ENCODE measurements around the gene RMDN2. TPM values are rescaled to one million over a fixed set of nuclear protein-coding genes. Genes with fewer than 3 reads are reported as not detected.

RMDN2 gene, protein sequence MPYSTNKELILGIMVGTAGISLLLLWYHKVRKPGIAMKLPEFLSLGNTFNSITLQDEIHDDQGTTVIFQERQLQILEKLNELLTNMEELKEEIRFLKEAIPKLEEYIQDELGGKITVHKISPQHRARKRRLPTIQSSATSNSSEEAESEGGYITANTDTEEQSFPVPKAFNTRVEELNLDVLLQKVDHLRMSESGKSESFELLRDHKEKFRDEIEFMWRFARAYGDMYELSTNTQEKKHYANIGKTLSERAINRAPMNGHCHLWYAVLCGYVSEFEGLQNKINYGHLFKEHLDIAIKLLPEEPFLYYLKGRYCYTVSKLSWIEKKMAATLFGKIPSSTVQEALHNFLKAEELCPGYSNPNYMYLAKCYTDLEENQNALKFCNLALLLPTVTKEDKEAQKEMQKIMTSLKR
- 6.5 TPM for total RNA-seq
- long read RNA-seq, partial matches to known transcripts, result 0 of 4 reads
- long read RNA-seq, other reads (novel, unspliced or antisense), result 0 of 4 reads

- Histone ChIP-seq H3K9me3 (replicated peaks) (no peaks in the 10 kb centered on the region), H3K36me3 (no peaks in the 10 kb centered on the region), H3K27me3 (ENCODE audit: low read depth) (no peaks in the 10 kb centered on the region), H3K4me3 (peak within 1 kb of the TSS; percentile 87), H3K27ac (replicated peaks) (peak within 1 kb of the TSS; percentile 98), H3K4me1 (peaks cover 28% of the 10 kb centered on the region)
- intact Hi-C loops (cut with micrococcal nuclease), result no loop called here
- TF ChIP-seq CTCF (IDR thresholded peaks at IDR 0.05; ENCODE audit: borderline replicate concordance), result peak; percentile 38
- DNase-seq, result peak; percentile 93
Observed at GRCh38 chr2:37925063-37925897, at the start of gene RMDN2. TSS of gene RMDN2 (plus strand) at chr2:37925287. CDS start at chr2:37929278, 3,991 bp downstream.

DNA sequence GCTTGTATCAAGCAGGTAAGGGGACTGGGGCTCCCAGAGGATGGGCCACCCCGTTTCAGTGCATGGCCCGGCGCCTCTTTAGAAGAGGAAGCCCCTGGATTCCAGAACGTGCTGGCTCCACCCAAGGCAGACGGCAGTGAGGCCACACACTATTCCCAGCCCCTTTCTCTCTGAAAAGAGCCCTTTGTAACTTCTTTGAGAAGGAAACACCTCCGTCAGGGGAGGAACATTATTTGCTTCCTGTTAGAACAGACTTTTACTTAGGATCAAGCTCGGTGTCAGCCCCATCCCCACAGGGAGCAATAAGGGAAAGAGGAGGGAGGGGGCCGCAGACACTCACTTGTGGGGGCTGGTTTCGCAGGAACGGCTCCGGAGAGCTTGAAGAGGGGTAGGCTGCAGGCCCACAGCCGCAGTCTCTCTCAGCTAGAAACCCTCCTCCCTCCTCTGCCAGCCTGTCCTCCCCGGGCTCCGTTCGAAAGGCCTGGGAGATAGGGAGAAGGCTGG lies 49.6 kb upstream of the RMDN2 start:
- no peaks in the 10 kb centered on the region for H3K36me3 ChIP-seq
- DNase-seq, result no peak
- intact Hi-C loops (cut with micrococcal nuclease), result loop anchor here (5.0 kb wide), 2 partner anchors 228 to 463 kb away; no protein-coding TSS in a partner anchor
- H3K4me3 ChIP-seq, result peak overlapping the region; percentile 35
- H3K4me1 ChIP-seq, result peaks cover 66% of the 10 kb centered on the region
- no peaks in the 10 kb centered on the region for H3K27me3 ChIP-seq (ENCODE audit: low read depth)
- peak overlapping the region; percentile 72 for H3K27ac ChIP-seq (replicated peaks)
- no peaks in the 10 kb centered on the region for H3K9me3 ChIP-seq (replicated peaks)
- no peak for TF ChIP-seq CTCF (IDR thresholded peaks at IDR 0.05; ENCODE audit: borderline replicate concordance)

- Histone ChIP-seq H3K36me3 (no peaks in the 10 kb centered on the region), H3K27me3 (ENCODE audit: low read depth) (no peaks in the 10 kb centered on the region), H3K27ac (replicated peaks) (peak overlapping the region; percentile 72), H3K4me1 (peaks cover 58% of the 10 kb centered on the region), H3K4me3 (no peak overlapping the region), H3K9me3 (replicated peaks) (no peaks in the 10 kb centered on the region)
- no peak for DNase-seq
- intact Hi-C loops (cut with micrococcal nuclease), result loop anchor here (5.0 kb wide), 2 partner anchors 229 to 464 kb away; no protein-coding TSS in a partner anchor
- no peak for TF ChIP-seq CTCF (IDR thresholded peaks at IDR 0.05; ENCODE audit: borderline replicate concordance)
Observed at GRCh38 chr2:37876227-37876626, 48.9 kb upstream of the RMDN2 start.

DNA sequence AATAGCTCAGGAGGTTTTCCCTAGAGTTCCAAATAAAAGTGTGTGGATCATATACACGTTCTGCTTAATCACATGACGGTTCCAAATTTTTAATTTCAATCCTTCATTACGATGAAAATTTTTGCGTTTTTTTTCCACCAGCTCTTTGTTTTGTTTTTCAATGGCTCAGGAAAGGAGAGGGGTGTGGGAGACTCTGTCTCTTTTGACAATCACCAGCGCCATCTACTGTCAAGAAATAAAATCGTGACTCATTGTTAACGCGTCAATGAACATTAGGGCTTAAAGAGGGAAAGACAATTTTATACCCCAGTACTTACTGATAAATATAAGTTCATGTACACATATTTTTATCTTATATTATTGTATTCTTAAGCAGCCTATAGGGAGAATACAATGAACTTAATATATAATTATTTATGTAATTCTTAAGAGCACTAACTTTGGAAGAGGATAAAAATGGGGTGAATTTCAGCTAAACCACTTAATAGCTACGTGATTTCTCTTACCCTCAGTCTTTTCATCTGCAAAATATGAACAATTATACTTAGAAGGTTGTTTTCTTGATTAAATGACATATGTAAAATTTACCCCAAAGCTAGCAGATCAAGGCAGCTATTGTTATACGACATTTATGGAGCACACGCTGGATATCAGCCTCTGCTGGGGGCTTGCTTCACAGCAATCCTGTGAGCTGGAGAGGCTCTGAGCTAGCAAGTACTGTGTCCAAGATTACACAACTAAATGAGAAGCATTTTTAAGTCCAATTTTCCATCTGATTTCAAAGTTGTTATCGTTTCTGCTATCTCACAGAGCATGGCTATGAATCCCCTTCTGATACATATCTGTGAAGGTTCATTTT lies 47.4 kb upstream of the RMDN2 start:
- H3K4me1 ChIP-seq, result peaks cover 44% of the 10 kb centered on the region
- no peaks in the 10 kb centered on the region for H3K9me3 ChIP-seq (replicated peaks)
- no peaks in the 10 kb centered on the region for H3K27me3 ChIP-seq (ENCODE audit: low read depth)
- peak; percentile 83 for TF ChIP-seq CTCF (IDR thresholded peaks at IDR 0.05; ENCODE audit: borderline replicate concordance)
- intact Hi-C loops (cut with micrococcal nuclease), result loop anchor here (5.0 kb wide), 2 partner anchors 230 to 465 kb away; no protein-coding TSS in a partner anchor
- H3K27ac ChIP-seq (replicated peaks), result no peak overlapping the region
- H3K36me3 ChIP-seq, result no peaks in the 10 kb centered on the region
- no peak overlapping the region for H3K4me3 ChIP-seq
- no peak for DNase-seq
